ENCODE measurements around the gene PUS7L.
"Not testable (repeated sequence)": the region's sequence is repeated elsewhere in the genome, so short reads cannot be mapped to it uniquely, and the experiment has no call there.

Gene PUS7L

GRCh38 chr12:43750814-43751213 is 7.8 kb downstream of the PUS7L start:
- no peak for DNase-seq (ENCODE audit: low read depth)

DNA sequence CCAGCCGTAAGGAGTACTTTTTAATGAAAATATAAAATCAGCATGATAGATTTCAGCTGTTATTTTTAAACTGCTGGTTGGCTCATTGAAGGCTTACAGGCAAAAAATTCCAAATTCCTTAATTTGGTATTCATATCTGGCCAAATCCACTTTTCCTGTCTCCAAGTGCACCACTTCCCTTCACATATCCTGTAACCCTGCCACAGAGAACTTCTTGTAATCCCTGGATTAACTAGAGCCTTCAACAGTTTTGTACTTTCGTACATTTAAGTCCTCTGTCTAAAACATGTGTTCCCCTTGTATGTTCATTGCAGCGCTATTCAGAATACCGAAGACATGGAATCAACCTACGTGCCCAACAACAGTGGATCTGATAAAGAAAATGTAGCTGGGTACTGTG is 9.6 kb downstream of the PUS7L start:
- no peak for DNase-seq (ENCODE audit: low read depth)

DNA sequence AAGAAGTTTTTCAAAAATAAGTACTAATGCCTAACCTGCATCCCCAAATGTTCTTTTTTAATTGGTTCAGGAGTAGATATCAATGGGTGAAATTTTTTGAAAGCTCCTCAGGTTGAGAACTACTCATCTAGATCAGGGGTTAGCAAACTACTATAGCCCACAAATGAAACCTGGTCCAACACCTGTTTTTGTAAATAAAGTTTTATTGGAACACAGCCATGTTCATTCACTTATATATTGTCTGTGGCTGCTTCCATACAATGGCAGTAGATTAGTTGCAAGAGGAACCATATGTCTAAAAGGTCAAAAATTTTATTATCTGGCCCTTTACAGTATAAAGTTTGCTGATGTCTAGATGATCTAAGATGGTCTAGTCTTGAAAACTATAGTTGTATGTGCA is 13.8 kb downstream of the PUS7L start:
- no peak for DNase-seq (ENCODE audit: low read depth)

DNA sequence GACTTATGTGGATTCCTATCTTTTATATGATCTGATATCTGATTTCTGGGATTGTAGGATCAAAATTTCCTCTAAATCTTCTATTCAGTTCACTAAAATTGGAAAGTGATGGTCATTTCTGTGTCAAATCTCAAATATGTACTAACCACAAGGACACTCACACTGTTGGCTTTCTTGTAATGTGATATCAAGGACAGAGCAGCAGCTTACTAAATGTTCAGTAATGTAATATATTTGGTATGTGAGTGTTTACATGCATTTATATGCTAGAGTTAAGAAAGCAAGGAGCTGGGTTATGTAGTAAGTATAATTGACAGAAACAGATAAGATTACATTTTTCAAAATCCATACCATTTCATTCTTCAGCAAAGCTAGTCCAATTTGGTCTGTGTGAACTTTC is 16.5 kb downstream of the PUS7L start:
- DNase-seq (ENCODE audit: low read depth): peak; percentile 58

DNA sequence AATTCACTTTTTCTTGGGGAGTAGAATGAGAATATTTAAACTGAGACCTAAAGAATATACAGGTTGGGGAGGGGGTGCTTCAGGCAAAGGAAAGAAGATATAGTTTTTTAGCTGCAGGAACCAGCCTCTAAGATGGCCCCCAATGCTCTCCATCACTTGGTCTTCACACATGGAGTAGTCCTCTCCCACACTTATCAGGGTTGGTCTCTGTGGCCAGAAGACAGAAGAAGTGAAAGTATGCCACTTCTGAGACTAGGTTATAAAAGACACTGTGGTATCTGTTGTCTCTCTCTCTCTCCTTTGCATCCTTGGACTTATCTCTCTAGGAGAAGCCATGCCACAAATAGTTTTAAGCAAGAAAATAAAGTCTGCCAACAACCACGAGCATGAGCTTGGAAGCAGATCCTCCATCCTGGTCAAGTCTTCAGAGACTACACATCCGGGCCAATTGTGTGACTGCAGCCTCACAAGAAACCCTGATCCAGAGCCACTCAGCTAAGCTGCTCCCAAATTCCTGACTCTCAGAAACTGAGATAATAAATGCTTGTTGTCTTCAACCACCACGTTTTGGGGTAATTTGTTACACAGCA is 18.0 kb downstream of the PUS7L start:
- peak; percentile 46 for DNase-seq (ENCODE audit: low read depth)

DNA sequence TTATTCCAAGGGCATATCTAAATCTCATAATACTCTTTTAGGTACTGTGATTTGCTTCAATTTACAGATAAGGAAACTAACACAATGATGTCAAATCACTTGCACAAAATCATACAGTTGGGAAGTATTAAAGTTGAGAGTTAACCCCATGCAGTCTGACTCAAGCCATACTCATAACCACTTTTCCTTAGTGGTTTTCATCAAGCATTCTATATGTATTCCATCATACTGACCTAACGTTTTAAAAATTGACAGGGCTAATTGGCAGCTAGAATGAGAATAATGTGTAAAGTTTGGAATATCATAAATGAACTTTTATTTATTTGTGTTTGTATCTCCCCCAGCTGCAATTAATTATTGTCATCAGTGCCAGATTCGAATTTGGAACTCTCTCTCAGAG is 20.9 kb downstream of the PUS7L start:
- DNase-seq (ENCODE audit: low read depth): no peak

- DNase-seq (ENCODE audit: low read depth): no peak
These were observed 21.6 kb downstream of the PUS7L start for GRCh38 chr12:43736927-43737440.

DNA sequence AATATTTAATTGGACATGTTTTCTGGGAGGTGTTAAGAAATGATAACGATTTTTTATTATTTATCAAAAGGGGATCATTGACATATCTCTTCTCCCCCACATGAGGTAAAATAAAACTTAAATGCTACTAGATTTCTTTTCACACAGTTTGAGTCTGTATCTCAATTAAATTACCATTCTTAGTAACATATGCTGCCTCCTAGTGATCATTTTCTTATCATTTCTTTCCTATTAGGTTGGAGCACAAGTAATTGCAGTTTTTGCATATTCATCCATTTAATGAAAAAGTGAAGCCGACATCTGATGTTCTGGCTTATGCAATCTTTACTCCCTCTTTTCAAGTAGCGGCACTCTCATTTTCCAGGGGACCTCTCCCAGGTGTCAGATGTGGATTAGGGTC is 24.9 kb downstream of the PUS7L start:
- DNase-seq (ENCODE audit: low read depth): no peak

DNA sequence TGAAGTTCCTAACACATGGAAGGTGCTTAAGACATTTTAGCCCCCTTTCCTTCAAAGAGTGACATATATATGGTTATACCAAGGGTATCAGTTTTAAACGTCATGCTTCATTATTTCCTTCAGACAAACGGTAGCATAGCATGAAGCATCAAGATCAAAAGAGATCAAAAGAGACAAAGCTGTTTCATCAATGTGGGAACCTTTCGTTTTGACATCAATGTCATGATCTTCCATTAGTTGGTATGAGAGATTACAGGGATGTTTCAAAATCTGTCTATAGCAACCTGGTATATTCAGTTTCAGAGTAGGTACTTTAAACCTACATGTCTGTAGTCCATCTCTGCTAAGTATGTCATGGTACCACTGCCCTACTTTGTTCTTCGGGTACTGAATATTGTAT is 28.3 kb downstream of the PUS7L start:
- no peak for DNase-seq (ENCODE audit: low read depth)

DNA sequence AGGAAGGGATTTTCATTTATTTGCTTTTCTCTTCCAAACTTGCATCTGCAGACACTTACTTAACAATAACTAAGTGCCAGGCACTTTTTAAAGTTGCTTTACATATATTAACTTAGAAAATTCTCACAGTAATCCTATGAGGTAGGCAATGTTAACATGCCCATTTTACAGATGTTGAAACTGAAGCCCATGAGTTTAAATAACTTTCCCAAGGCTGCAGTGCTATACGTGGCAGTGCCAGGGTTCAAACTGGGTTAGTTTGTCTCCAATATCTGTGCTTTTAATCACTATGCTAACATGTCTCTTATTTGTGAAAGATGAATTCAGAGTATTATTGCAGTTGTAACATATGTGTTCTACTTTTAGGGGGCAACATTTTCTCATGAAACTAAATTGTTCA is 29.9 kb downstream of the PUS7L start:
- DNase-seq (ENCODE audit: low read depth): no peak

DNA sequence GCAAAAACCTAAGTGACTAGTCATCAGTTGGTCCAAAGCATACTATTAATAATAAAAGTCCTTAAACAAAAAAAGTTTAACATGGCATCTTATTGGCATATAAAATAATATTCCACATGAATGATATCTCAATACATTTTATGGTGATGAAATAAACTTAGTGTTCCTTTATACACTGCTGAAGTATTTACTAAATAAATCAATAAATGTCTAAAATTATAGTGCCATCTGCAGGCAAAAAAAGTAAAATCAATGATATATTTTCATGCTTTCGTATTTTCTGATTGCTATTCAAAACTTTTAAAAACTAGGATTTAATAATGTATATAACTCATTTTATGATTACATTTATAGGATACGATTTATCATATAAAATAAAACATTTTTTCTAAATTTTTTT is 30.5 kb downstream of the PUS7L start:
- no peak for DNase-seq (ENCODE audit: low read depth)

DNA sequence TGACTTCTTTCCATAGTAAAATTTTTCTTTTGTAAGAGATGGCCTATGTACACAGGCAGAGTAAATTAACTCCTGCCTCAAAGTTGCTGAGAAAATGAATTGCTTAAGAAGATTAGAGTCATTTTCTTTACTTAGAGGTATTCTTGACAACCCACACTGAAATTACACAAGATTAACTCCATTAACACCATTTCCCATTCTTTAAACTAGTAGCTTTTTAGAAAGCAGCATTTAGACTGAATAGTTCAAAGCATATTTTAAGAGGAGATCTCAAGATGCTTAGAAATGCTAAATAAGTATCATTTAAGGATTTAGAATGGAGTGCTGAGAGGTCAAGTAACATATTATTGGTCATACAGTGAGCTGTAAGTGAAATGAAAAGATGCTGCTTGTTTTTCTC is 35.5 kb downstream of the PUS7L start:
- no peak for DNase-seq (ENCODE audit: low read depth)

GRCh38 chr12:43722621-43723020 is 36.0 kb downstream of the PUS7L start:
- DNase-seq (ENCODE audit: low read depth): no peak

DNA sequence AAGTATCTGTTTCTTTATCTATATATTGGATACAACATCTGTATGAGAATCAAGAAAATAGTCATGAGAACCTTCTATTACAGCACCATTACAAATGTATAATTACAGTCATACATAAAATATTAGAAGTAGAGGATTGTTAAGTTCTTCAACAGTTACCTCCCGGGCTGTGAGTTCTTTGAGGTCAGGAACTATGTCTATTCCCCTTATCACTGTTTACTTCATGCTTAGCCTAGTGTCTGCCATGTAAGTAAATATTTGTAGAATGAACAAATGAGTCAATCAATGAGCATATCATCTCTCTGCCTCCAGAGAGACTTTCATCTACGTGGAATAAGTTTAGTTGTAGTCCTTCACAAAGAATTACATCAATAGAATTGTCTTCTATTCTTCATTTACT is 47.2 kb downstream of the PUS7L start:
- DNase-seq (ENCODE audit: low read depth): no peak

- not testable (repeated sequence) for DNase-seq (ENCODE audit: low read depth)
These were observed 54.8 kb downstream of the PUS7L start for GRCh38 chr12:43703772-43704171.

DNA sequence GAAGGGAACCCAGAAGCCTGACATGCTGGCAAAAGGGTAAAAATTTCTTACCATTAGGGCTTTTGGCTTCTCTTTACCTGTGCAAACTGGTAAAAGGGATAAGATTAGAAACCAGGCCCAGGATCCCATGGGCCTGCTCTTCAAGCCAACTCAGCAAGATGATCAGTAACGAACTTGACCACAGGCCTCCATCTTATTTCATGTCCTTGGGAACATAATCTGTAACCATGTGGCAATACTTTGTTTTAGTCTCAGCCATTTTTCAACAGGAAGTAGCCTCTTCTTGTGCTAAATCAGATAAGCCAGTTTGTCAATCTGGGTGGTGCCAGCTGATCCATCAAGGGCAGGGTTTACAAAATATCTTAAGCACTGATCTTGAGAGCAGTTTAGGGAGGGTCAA is 57.4 kb downstream of the PUS7L start:
- not testable (repeated sequence) for DNase-seq (ENCODE audit: low read depth)

GRCh38 chr12:43696154-43696553 is 62.4 kb downstream of the PUS7L start:
- DNase-seq (ENCODE audit: low read depth): no peak

GRCh38 chr12:43694879-43695278 is 63.7 kb downstream of the PUS7L start:
- DNase-seq (ENCODE audit: low read depth): no peak

- no peak for DNase-seq (ENCODE audit: low read depth)
These were observed 66.5 kb downstream of the PUS7L start for GRCh38 chr12:43692064-43692463.

DNA sequence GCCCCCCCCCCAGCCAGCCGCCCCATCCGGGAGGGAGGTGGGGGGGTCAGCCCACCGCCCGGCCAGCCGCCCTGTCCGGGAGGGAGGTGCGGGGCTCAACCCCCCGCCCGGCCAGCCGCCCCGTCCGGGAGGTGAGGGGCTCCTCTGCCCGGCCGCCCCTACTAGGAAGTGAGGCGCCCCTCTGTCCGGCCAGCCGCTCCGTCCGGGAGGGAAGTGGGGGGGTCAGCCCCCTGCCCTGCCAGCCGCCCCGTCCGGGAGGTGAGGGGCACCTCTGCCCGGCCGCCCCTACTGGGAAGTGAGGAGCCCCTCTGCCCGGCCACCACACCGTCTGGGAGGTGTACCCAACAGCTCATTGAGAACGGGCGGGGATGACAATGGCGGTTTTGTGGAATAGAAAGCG is 73.1 kb downstream of the PUS7L start:
- DNase-seq (ENCODE audit: low read depth): not testable (repeated sequence)

- no peak for DNase-seq (ENCODE audit: low read depth)
These were observed 82.3 kb downstream of the PUS7L start for GRCh38 chr12:43676183-43676813.

DNA sequence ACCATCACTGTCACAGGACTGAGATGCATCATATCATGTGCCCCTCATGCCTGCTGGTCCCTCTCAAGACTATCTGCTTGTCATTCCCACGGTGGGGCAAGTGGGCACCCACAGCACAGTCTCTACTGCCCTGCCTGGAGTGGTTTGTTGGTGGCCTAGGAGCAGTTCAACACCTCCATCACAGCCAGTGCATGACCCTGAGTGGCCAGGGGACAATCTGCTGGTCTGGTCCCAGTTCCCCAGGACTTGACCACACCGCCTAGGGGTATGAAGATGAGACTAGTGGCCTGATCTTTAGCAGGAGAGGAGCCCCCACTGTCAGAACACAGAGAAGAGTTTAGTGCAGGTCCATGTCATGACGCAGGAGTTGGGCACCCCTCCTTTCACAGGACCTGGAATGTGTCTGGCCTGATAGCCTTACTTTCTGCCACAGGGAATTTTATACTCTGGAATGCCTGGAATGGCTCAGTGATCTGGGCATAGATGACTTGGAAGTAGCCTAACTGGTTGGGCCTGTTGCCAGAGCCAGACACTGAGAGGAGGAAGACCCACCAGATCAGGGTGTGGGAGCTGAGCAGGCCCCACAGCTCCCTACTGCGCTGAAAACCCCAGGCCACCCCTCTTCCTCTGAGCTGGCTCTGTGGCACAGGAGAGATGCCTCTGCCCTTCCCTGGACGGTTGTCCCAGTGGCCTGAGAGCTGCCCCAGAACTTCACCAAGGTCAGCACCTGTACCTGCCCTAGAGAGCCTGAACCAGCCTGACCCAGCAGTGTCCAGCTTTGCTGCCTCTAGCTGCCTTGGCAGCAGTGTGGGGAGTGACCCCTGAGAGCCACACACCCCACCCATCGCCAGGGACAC is 83.3 kb downstream of the PUS7L start:
- no peak for DNase-seq (ENCODE audit: low read depth)

DNA sequence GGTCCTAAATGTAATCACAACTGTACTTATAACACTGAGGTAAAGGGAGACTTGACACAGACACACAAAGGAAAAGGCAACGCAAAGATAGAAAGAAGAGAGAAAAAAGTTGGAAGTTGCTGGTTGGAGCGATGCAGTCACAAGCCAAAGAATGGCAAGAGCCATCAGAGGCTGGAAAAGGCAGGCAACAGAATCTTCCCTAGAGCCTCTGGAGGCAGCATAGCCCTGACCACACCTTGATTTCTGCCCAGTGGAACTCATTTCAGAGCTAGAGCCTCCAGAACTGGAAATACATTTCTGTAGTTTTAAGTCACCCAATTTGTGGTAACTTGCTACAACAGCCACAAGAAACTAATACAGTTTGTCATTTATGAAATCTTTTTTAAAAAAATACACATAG is 89.2 kb downstream of the PUS7L start:
- DNase-seq (ENCODE audit: low read depth): no peak

Data from GM04503 (cell line).